Esophagus mucosa (tissue), 1 donor: ENCODE measurements around the gene DDX55. TPM values are rescaled to one million over a fixed set of nuclear protein-coding genes. Genes with fewer than 3 reads are reported as not detected.
"Not testable (repeated sequence)": the region's sequence is repeated elsewhere in the genome, so short reads cannot be mapped to it uniquely, and the experiment has no call there.

Source experiments
- ATAC-seq: fragments of 200-7000 bp; cut with Tn5 transposase; one replicate; pipeline ENCODE4 v1.9.1; 2020
- total RNA-seq: library from RNA; stranded (reverse); gene quantifications from one replicate; pipeline ENCODE4 v1.2.4, GENCODE V29; 2023
- donor health status: DM: yes; HTN: yes; CAD: no.

The DDX55 gene
- 11.1 TPM for total RNA-seq

DNA sequence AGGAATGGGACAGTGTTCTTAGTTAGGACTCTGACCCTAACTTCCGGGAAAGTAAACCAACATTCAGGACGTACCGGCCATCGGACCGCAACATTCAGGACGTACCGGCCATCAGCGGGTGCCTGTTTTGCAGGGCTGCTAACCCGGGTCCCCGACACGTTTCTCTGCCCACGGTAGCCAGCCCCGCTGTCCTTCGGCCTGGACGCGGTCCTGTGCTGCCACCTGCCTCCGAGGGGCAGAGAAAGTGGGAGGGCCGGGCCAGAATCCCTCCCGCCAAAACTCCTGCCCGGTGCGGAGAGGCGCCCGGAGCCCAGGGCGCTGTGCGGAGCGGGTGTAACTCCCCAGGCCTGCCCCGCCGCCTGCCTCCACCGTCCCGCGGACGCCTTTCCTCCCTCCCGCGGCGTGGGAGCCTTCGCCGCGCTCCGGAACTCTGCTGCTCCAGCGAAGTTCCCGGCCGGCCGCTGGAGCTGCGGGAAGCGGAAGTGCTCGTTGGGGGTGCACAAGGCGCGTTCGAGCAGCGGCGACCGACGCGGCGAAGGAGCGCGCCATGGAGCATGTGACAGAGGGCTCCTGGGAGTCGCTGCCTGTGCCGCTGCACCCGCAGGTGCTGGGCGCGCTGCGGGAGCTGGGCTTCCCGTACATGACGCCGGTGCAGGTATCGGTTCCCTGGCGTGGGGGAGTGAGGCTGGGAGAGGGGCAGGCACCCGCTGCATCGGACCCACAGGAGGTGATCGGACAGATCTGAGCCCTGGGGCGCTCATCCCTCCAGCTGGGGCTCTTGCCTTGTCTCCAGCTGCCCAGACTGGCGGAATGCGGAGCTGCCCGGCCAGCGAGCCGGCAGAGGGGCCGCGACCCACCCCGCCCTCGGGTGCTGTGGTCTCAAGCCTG, at the start of gene DDX55:
Gene DDX55, plus strand, starts transcription at position 498 of the 888 bp plus-strand sequence. Its CDS starts 50 bp downstream, at position 548.
- peak; percentile 96 for ATAC-seq

GRCh38 chr12:123554136-123554535, 47.8 kb upstream of the DDX55 start:
- not testable (repeated sequence) for ATAC-seq

GRCh38 chr12:123554843-123555242, 47.1 kb upstream of the DDX55 start:
- ATAC-seq: not testable (repeated sequence)

GRCh38 chr12:123558487-123558886, 43.4 kb upstream of the DDX55 start:
- not testable (repeated sequence) for ATAC-seq

GRCh38 chr12:123559468-123559867, 42.4 kb upstream of the DDX55 start:
- no peak for ATAC-seq

DNA sequence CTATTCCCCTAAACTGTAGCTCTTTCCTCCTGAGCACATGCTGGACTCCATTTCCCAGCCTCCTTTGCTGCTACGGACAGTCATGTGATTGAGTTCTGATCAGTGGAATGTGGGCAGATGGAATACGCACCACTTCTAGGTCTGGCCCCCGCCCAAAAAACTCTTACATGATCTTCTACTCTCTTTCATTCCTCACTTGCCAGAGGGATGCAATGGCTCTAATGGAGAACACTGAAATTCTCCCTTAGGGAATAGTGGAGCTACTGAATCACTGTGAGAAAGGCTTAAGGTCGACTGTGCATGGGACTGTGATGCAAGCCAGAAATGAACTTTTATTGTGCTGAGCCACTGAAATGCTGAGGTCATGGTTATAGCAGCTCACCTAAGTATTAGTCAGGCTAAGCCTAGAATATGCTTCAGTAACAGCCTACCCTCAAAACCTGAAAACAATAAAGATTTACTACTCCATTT, 30.5 kb upstream of the DDX55 start:
- peak; percentile 89 for ATAC-seq

DNA sequence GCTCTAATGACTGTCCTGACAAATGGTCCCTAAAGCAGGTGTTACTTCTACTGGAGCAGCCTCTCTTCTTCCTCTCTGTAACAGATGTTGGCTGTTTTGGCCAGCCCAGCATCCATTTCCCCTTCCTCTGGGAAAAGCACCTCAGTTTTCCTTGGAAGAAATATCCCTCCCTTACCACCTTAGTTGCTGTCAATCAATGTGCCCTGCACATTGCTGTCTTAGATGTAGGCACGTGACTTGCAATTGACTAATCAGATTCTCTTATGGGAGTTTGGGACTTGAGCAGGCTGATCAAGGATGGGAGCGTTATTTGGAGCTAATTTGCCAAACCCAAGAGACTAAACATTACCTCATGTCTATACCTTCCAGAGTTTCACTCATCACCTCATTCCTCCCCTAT, 29.5 kb upstream of the DDX55 start:
- ATAC-seq: no peak

GRCh38 chr12:123573870-123574269, 28.0 kb upstream of the DDX55 start:
- no peak for ATAC-seq

DNA sequence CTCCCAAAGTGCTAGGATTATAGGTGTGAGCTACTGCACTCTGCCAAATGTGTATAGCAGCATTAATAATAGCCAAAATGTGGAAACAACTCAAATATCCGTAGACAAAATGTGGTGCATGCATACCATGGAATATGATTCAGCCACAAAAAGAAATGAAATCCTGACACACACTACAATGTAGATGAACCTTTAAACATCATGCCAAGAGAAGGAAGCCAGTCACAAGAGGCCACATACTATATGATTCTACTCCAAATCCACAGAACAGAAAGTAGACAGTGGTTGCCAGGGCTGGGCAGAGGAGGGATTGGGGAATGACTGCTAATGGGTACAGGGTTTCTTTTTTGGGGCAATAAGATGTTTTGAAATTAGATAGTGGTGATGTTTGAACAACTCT, 25.3 kb upstream of the DDX55 start:
- ATAC-seq: no peak

- no peak for ATAC-seq
Observed at GRCh38 chr12:123578243-123578642, 23.7 kb upstream of the DDX55 start.

DNA sequence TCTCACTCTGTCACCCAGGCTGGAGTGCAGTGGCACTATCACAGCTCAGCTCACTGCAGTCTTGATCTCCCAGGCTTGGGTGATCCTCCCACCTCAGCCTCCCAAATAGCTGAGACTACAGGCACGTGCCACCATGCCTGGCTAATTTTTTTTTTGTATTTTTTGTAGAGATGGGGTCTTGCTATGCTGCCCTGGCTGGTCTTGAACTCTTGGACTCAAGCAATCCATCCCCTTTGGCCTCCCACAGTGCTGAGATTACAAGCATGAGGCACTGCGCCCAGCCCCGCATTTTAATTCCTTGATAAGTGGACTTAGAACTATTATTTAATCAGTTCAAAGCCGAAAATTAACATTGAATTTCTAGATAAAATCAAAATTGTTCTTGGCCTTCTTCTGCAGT, 23.1 kb upstream of the DDX55 start:
- ATAC-seq: not testable (repeated sequence)

- ATAC-seq: no peak
Observed at GRCh38 chr12:123580772-123581171, 21.1 kb upstream of the DDX55 start.

- ATAC-seq: no peak
Observed at GRCh38 chr12:123591702-123592481, 10.0 kb upstream of the DDX55 start.

- no peak for ATAC-seq
Observed at GRCh38 chr12:123595729-123596128, 6.2 kb upstream of the DDX55 start.

DNA sequence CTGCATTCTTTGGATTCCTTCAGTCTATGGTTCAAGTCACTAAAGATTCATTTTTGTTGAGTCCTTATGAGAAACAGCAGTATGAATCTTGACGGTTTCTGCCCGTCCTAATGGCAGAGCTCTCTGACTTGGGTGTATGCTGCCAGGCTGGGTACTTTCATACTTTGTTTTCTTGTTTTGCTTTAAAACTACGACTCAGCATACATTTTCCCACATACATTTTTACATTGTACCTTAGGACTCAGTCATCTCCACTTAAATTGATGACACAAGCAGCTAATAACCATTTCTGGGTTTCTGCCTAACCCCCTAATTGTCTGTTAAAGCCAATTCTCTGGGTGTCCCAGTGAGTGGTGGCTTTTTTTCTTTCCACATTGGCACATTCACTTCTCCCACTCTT, 4.8 kb upstream of the DDX55 start:
- no peak for ATAC-seq

GRCh38 chr12:123598522-123598921, 3.4 kb upstream of the DDX55 start:
- ATAC-seq: no peak

DNA sequence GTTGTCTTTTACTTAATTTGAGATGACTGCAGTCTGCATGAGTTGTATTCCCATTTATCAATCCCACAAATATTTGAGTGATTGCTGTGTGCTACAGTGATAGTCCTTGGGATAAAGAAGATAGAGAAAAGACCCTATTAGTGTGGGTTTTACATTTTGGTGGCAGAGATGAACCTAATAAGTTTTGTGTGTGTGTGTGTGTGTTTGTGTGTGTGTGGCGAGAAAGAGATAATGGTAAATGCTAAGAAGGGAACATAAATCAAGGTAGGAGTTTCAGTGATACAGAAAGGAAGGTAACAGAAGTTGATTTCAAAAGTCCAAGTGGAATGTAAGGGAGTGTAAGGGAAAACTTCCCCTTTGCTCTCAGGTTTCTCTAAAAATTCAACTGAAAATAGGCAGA, 2.6 kb upstream of the DDX55 start:
- ATAC-seq: no peak

DNA sequence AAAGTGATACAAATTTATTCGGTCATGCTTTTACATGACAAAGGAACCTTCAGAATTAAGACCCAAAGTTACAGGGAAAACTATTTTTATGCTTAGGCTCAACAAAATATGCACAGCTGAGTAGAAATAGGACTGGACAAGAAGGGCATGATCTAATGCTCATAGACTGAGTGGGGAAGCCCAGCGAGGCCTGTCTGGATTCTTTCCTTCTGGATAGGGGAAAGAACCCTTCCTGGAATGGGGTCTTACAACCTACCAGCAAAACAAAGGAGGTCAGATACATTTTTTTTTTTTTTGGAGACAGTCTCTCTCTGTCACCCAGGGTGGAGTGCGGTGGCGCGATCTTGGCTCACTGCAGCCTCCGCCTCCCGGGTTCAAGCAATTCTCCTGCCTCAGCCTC, 2.2 kb upstream of the DDX55 start:
- ATAC-seq: no peak

- ATAC-seq: no peak
Observed at GRCh38 chr12:123602651-123603195, 824 bp downstream of the DDX55 start.

DNA sequence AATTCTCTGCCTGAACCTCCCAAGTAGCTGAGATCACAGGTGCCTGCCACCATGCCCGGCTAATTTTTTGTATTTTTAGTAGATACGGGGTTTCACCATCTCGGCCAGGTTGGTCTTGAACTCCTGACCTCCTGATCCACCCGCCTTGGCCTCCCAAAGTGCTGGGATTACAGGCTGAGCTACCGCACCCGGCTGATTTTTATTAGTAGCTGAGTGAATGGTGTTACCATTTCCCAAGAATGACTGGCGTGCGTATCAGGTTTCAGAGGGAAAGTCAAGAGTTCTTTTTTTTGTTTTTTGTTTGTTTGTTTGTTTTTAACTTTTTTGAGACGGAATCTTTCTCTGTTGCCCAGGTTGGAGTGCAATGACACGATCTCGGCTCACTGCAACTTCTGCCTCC, 1.6 kb downstream of the DDX55 start:
- not testable (repeated sequence) for ATAC-seq

DNA sequence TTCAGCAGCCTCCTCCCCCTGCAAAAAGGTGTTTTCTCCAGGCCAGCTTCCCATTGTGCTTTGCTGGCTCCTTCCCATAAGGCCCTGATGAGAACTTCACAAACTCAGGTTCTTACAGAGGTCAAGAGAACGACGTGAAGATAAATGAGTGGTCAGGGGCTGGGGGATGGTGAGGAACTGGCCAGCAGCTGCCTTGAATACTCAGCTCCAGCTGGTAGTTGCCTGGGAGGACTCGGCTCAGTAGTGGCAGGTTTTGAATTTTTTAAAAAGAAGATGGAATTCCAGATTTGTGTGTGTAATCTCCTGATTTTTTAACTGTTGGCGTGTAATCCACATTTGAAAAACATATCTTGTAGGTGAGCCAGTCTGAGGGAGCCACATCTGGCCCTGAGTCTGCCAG, 5.9 kb downstream of the DDX55 start:
- ATAC-seq: no peak

GRCh38 chr12:123608182-123608581, 6.3 kb downstream of the DDX55 start:
- ATAC-seq: no peak

DNA sequence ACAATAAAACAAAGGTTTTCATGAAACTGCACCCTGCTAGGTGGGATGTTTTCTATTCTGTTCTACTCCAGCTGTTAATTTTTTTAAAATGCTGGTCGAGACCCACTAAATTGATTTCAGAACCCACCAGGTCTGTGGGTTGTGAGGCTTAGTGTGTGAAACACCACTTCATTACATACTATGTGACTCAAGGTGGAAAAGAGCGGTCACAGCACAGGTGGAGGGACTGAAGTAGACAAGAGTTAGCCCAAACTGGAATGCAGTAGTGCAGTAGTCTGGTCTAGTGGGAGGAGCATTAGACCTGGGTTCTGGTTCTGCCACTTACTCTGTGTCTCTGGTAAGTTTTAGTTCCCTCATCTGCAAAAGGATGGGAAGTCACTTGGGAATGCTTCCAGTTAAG, 12.2 kb downstream of the DDX55 start:
- no peak for ATAC-seq
